GM21528 (cell line): Measurements from ENCODE around the gene GPR155.

Experiments
- ATAC-seq: cut with Tn5 transposase; IDR thresholded peaks from one replicate; pipeline ENCODE4 v1.9.1; 2021; ENCODE audit warnings: mild to moderate bottlenecking, moderate library complexity; ENCODE audit not compliant: unreplicated experiment, low FRiP score

Gene GPR155

DNA sequence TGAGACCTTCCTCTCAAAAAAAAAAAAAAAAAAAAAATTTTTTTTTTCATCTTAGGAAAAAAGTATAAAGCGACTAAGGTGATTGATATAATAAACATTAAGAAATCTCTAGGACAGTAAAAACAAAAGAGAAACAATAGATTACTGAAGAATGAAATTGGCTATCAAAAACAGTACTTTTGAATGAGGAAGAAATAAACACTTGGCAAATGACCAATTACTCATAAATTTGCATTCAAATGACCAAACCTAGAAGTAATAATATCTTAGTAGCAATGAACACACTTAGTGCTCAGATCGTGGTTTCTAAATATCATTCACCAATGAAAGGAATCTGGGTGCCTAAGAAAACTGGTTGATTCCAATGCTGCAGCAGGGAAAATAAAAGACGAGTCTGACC, 101.6 kb downstream of the GPR155 start:
- no peak for ATAC-seq

DNA sequence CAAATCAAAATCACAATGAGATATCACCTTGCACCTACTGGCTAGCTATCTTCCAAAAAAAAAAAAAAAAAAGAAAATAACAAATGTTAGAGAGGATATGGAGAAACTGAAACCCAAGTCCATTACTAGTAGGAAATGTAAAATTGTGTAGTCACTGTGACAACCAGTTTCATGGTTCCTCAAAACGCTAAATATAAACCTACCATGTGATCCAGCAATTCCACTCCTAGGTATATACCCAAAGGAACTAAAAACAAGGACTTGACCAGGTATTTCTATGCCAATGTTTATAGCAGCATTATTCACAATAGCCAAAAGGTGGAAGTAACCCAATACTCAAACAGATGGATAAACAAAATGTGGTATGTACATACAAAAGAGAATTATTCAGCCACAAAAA, 103.0 kb downstream of the GPR155 start:
- no peak for ATAC-seq
